DOHH2 (cell line): ENCODE results near the gene PCDH9.

Source experiments
- EZH2phosphoT487 ChIP-seq: fragments of 200-600 bp; sonication (generic); IDR thresholded peaks from 2 replicates; pipeline ENCODE4 v1.6.1; 2017; ENCODE audit warnings: borderline replicate concordance, mild to moderate bottlenecking, antibody characterized with exemption, low read length, moderate library complexity, mixed read lengths
- TF ChIP-seq, protein P1 (sequence below): fragments of 200-600 bp; sonication (generic); IDR thresholded peaks from one replicate; pipeline ENCODE4 v1.5.1; 2014; ENCODE audit warnings: antibody characterized with exemption, mild to moderate bottlenecking, low read depth, low read length; ENCODE audit not compliant: poor library complexity, severe bottlenecking

DNA sequence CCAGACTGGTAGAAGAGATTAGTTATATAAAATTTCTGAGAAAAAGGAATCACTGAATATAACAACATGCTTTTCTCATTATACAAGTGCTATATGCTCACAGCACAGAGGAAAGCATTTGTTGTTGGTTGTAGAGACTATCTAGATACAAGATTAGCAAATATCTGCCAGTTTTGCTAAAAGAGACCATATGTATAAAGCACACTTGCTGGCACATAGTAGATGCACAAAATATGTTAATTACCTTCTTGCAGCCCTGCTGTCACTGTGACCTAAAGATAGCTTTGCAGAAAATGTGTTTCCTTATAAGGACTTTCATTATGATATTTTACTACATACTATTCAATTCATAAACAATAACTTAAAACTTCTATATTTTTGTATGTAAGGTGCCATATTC is 755.1 kb downstream of the PCDH9 start:
- TF ChIP-seq, protein P1, sequence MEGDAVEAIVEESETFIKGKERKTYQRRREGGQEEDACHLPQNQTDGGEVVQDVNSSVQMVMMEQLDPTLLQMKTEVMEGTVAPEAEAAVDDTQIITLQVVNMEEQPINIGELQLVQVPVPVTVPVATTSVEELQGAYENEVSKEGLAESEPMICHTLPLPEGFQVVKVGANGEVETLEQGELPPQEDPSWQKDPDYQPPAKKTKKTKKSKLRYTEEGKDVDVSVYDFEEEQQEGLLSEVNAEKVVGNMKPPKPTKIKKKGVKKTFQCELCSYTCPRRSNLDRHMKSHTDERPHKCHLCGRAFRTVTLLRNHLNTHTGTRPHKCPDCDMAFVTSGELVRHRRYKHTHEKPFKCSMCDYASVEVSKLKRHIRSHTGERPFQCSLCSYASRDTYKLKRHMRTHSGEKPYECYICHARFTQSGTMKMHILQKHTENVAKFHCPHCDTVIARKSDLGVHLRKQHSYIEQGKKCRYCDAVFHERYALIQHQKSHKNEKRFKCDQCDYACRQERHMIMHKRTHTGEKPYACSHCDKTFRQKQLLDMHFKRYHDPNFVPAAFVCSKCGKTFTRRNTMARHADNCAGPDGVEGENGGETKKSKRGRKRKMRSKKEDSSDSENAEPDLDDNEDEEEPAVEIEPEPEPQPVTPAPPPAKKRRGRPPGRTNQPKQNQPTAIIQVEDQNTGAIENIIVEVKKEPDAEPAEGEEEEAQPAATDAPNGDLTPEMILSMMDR: no peak
- no peak for TF ChIP-seq EZH2phosphoT487
